ENCODE results near the gene WIPI1.
"Not testable (repeated sequence)": the region's sequence is repeated elsewhere in the genome, so short reads cannot be mapped to it uniquely, and the experiment has no call there.

Gene WIPI1

DNA sequence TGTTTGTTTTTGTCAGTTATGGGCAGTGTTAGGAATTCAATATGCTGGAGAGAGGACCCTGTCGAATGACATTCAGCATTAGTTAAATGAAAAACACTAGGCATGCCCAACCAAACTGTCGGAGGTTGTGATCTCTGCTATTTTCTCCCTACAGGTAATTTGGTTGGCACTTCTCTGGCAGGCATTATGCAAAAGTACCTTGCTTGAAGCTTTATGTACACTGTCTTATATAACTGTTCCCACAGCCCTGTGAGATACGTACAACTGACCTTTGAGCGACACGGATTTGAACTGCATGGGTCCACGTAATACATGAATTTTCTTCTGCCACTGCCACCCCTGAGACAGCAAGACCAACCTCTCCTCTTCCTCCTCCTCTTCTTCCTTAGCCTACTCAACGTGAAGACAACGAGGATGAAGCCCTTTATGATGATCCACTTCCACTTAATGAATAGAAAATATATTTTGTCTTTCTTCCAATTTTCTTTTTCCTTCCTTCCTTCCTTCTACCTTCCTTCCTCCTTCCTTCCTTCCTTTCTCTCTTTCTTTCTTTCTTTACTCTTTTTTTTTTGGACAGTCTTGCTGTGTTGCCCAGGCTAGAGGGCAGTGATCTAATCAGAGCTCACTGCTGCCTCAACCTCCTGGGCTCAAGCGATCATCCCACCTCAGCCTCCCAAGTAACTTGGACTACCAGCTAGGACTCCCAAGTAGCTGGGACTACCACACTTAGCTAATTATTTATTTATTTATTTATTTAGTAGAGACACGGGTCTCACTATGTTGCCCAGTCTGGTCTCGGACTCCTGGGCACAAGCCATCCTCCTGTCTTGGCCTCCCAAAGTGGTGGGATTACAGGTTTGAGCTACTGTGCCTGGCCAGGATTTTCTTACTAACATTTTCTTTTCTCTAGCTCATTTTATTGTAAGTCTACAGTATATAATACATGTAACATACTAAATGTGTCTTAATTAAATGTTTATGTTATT is 77.3 kb downstream of the WIPI1 start:
- no peak for DNase-seq
- in situ Hi-C loops (cut with HindIII; ENCODE audit: low pct_ligation_motif_present, low pct_unique_long_range_greater_than_20kb, low sequenced_read_pairs): no loop called here

DNA sequence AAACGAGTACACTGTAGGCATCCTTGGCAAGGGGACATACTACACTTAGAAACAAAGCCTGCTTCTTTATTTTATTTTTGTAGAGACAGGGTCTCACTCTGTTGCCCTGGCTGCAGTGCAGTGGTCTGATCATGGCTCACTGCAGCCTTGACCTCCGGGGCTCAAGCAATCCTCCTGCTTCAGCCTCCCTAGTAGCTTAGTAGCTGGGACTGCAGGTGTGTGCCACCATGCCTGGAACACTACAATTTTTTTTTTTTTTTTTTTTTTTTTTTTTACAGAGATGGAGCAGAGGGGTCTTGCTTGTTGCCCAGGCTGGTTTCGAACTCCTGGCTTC is 78.2 kb downstream of the WIPI1 start:
- in situ Hi-C loops (cut with HindIII; ENCODE audit: low pct_ligation_motif_present, low pct_unique_long_range_greater_than_20kb, low sequenced_read_pairs): no loop called here
- no peak for DNase-seq

DNA sequence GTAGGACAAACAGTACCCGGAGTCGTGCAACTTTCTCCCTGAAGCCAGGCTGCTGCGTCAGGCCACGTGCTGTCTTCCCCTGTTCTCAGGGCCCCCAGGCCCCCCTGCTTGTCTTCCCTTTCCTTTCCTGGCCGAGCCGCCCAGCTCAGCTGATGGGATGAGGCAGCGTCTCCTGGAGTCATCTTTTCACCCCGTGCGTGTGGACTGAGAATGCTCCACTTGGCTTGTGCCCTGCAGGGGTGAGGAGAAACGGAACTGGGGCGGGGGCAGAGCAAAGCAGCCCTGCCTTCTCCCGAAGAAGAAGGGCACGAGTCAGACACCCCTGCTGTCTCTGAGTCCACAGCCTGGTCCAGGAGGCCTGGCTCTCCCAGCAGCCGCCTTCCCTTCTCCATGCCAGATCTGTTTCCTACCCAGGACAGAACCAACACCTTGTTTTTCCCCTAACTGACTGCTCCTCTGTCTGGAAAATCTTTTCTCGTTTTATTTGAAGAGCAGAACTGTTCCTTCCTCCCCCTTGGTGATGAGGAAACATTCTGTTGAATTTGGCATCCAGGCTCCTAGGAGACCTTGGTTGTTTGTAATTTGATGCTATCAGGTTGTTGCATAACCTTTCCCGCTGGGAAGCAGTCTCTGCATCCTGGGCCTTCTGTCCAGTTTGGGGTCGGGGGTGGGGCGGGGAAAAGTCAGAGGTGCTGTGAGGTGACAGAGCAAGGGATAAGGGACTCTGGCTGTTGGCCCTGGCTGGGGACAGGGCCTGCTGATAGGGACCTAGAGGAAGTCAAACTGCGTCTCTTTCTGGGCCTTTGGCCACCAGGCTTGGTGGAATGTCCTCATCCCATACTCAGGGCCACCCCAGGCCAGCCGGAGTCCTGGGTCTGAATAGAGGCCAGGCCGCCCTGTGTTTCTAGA is 78.8 kb downstream of the WIPI1 start:
- DNase-seq: no peak
- in situ Hi-C loops (cut with HindIII; ENCODE audit: low pct_ligation_motif_present, low pct_unique_long_range_greater_than_20kb, low sequenced_read_pairs): no loop called here

DNA sequence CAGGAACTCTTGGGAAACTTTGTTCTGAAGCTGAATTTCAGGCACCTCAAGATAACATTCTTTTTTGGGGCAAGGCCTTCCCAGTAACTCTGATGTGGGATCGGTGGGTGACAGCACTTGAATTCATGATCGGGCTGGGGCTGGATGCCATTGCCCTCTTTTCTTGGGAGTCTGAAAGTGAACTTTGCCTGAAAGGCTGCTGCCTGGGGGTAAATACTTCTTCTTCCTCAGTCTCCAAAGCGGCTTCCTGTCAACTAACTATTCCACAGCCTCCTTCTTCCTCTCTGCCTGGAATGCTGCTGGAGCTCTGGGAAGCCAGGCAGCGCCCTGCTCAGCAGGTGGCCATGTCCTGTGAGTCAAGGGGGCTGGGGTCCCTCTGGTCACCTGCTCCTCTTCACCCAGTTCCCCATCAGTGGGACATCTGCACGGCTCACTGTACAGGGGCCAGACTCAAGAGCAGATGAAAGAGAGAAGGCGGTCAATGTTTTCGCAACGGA is 79.5 kb downstream of the WIPI1 start:
- in situ Hi-C loops (cut with HindIII; ENCODE audit: low pct_ligation_motif_present, low pct_unique_long_range_greater_than_20kb, low sequenced_read_pairs): no loop called here
- DNase-seq: no peak

DNA sequence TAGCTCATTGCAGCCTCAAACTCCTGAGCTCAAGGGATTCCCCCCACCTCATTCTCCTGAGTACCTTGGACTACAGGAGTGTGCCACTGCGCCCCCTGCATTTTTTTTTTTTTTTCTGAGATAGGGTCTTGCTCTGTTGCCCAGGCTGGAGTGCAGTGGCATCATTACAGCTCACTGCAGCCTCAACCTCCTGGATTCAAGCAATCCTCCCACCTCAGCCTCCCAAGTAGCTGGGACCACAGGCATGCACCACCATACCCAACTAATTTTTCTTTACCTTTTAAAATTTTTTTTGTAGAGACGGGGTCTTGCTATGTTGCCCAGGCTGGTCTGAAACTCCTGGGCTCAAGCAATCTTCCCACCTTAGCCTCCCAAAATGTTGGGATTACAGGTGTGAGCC is 81.1 kb downstream of the WIPI1 start:
- in situ Hi-C loops (cut with HindIII; ENCODE audit: low pct_ligation_motif_present, low pct_unique_long_range_greater_than_20kb, low sequenced_read_pairs); DNase-seq: not testable (repeated sequence)

DNA sequence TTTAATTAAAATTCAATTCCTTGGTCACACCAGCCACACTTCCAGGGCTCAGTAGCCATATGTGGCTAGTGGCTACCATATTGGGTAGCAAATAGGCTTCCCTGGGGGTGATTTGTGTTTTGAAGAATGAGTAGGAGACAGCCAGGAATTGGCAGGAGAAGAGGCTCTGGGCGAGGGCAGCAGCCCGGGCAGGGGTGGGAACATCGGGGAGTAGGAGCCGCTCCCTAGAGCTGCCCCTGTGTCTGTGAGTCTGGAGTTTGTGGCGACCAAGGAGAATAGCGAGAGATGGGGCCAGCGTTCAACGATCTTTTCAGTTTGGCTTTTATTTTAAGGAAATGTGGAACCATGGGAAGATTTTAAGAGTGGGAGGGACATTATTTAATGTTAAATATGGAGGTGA is 81.7 kb downstream of the WIPI1 start:
- no peak for DNase-seq
- in situ Hi-C loops (cut with HindIII; ENCODE audit: low pct_ligation_motif_present, low pct_unique_long_range_greater_than_20kb, low sequenced_read_pairs): no loop called here

All from ACHN (cell line).